Stimulated activated CD8-positive, alpha-beta memory T cell treated with anti-CD3 and anti-CD28 coated beads, Interleukin-4, amount 100 ng/mL, for 24 hours (primary cell): Measurements from ENCODE around the gene DBNL.

Source experiments
- DNase-seq: peaks from one replicate; pipeline ENCODE4 v3.0.0-alpha.2; 2020; ENCODE audit warnings: low read depth

The DBNL gene

GRCh38 chr7:44078521-44078920 lies 34.0 kb downstream of the DBNL start:
- no peak for DNase-seq

- DNase-seq: no peak
Measured at GRCh38 chr7:44079331-44080021, 35.0 kb downstream of the DBNL start.

GRCh38 chr7:44080118-44080517 lies 35.6 kb downstream of the DBNL start:
- DNase-seq: no peak

- no peak for DNase-seq
Measured at GRCh38 chr7:44080686-44081265, 36.3 kb downstream of the DBNL start.

GRCh38 chr7:44081266-44081748 lies 36.8 kb downstream of the DBNL start:
- DNase-seq: no peak

GRCh38 chr7:44082541-44083207 lies 38.2 kb downstream of the DBNL start:
- DNase-seq: peak; percentile 97

GRCh38 chr7:44083796-44084195 lies 39.3 kb downstream of the DBNL start:
- no peak for DNase-seq

- no peak for DNase-seq
Measured at GRCh38 chr7:44084701-44085100, 40.2 kb downstream of the DBNL start.

- no peak for DNase-seq
Measured at GRCh38 chr7:44085546-44085945, 41.0 kb downstream of the DBNL start.

- DNase-seq: no peak
Measured at GRCh38 chr7:44086627-44087026, 42.1 kb downstream of the DBNL start.

GRCh38 chr7:44087911-44088838 lies 43.7 kb downstream of the DBNL start:
- no peak for DNase-seq

GRCh38 chr7:44093102-44093641 lies 48.7 kb downstream of the DBNL start:
- no peak for DNase-seq

- no peak for DNase-seq
Measured at GRCh38 chr7:44094365-44094764, 49.9 kb downstream of the DBNL start.

GRCh38 chr7:44094883-44095592 lies 50.5 kb downstream of the DBNL start:
- no peak for DNase-seq

- no peak for DNase-seq
Measured at GRCh38 chr7:44095781-44096180, 51.3 kb downstream of the DBNL start.

GRCh38 chr7:44096326-44096881 lies 51.9 kb downstream of the DBNL start:
- DNase-seq: no peak

GRCh38 chr7:44097064-44097932 lies 52.8 kb downstream of the DBNL start:
- no peak for DNase-seq

GRCh38 chr7:44098092-44099068 lies 53.9 kb downstream of the DBNL start:
- no peak for DNase-seq

GRCh38 chr7:44099669-44100068 lies 55.2 kb downstream of the DBNL start:
- DNase-seq: no peak
